Adrenal gland (tissue), 12 donors: ENCODE data around the gene TAGLN2. TPM values are rescaled to one million over a fixed set of nuclear protein-coding genes. Genes with fewer than 3 reads are reported as not detected.

ENCODE experiments used
- DNase-seq, 7 donors: peaks; one replicate each; pipeline ENCODE4 v3.0.0-alpha.2; 2019 to 2020
- H3K27ac ChIP-seq, 5 donors: fragments of 200-600 bp; sonication (generic) in 4 of 5; 1 replicate in 3 of 5; 2 replicates in 2 of 5; pipeline versions ENCODE4 v1.5.1 to v1.8.0; 2016 to 2020; ENCODE audit warnings: mild to moderate bottlenecking in 1 of 5
- H3K27me3 ChIP-seq: fragments of 200-600 bp; 2 replicates; pipeline ENCODE4 v1.8.0; 2021
- H3K36me3 ChIP-seq, 2 donors: fragments of 200-600 bp; replicated peaks in 1 of 2; 1 replicate in 1 of 2; 2 replicates in 1 of 2; pipeline versions ENCODE4 v1.5.1 to v1.8.0; 2018 to 2022
- H3K4me1 ChIP-seq, 2 donors: fragments of 200-600 bp; replicated peaks in 1 of 2; 1 replicate in 1 of 2; 2 replicates in 1 of 2; pipeline versions ENCODE4 v1.5.1 to v1.8.0; 2018 to 2021
- H3K4me3 ChIP-seq, 4 donors: fragments of 200-600 bp; sonication (generic) in 3 of 4; one replicate each; pipeline ENCODE4 v1.5.1; 2016 to 2018
- H3K9me3 ChIP-seq, 3 donors: fragments of 200-600 bp; sonication (generic) in 1 of 3; replicated peaks in 1 of 3; 1 replicate in 2 of 3; 2 replicates in 1 of 3; pipeline versions ENCODE4 v1.5.1 to v1.8.0; 2016 to 2021
- CTCF ChIP-seq, 6 experiments: fragments of 450-650 bp in 4 of 6; fragments of 200-600 bp in 2 of 6; sonication (generic) in 1 of 6; IDR thresholded peaks; 1 replicate in 5 of 6; 2 replicates in 1 of 6; pipeline versions ENCODE4 v1.5.1 to v1.8.0; 2016 to 2021; ENCODE audit warnings: antibody characterized with exemption in 6 of 6, mild to moderate bottlenecking in 2 of 6, moderate library complexity in 1 of 6
- POLR2A ChIP-seq, 2 donors: fragments of 450-650 bp; IDR thresholded peaks; one replicate each; pipeline ENCODE4 v1.6.1; 2017; ENCODE audit warnings: antibody characterized with exemption in 2 of 2, mild to moderate bottlenecking in 2 of 2, moderate library complexity in 1 of 2
- WGBS, 4 donors: extraction: QIAGEN DNeasy Blood & Tissue Kit in 2 of 4; methylation state at CpG; one replicate each; pipeline versions ENCODE4 v1.1.5 to v1.1.7; 2013 to 2017; 5-methylcytosine and 5-hydroxymethylcytosine counted together
- intact Hi-C, 2 donors: fragments of 100-400 bp; cut with DNase I; formaldehyde crosslinking; loops; one replicate each; pipeline versions ENCODE4 v1.14.1 to v1.15.0; 2022 to 2023
- polyA plus RNA-seq, 3 donors: library from polyadenylated mRNA; stranded (reverse); fragments of 200-250 nt in 2 of 3; fragments of 350-450 nt in 1 of 3; fragmentation: Illumina TruSeq in 1 of 3; extraction: RNeasy Lipid Tissue Mini Kit (QIAGEN cat#74804) in 1 of 3; gene quantifications; one replicate each; pipeline ENCODE4 v1.2.3, GENCODE V29; 2013 to 2014
- total RNA-seq, 9 donors: library from RNA; depleted of rRNA in 4 of 9; stranded (reverse); fragments of >200 nt in 4 of 9; fragments of 120-200 nt in 1 of 9; fragmentation: NEBNext Ultra II Directional in 1 of 9; extraction: Animal tissue kit (Norgen Biotek cat#: 25700) in 1 of 9; gene quantifications; one replicate each; pipeline versions ENCODE4 v1.1.0 to v1.2.4, GENCODE V29; 2013 to 2023
- donor health status: healthy with polysubstance abuse.
- donor health status: Bipolar disorder and iron deficiency.
- donor health status: DM: yes; HTN: yes; CAD: no.
- donor health status: DM: no; HTN: no; CAD: no.
- donor health status: DM: no; HTN: no; CAD: no.
- donor health status: DM: yes; HTN: yes; CAD: no.

The TAGLN2 gene
- total and polyA plus RNA-seq, 12 donors: 42.3 to 215 (median 143) TPM

- Histone ChIP-seq H3K4me3 (no peak overlapping the region), H3K36me3 (no peaks in the 10 kb centered on the region), H3K4me1 (peaks cover 3 to 18% of the 10 kb centered on the region in 2 donors), H3K9me3 (no peaks in the 10 kb centered on the region), H3K27me3 (no peaks in the 10 kb centered on the region), H3K27ac (no peak overlapping the region)
- TF ChIP-seq CTCF (IDR thresholded peaks at IDR 0.05) (no peak), POLR2A (IDR thresholded peaks at IDR 0.05) (no peak)
- 78 to 90% (median 81%) methylated on average over 3 of the region's 3 CpGs for WGBS, 4 donors
- intact Hi-C loops: no loop called here
- DNase-seq: no peak
These were observed 27.3 kb downstream of the TAGLN2 start for GRCh38 chr1:159897962-159898361.

GRCh38 chr1:159896546-159896930 lies 28.8 kb downstream of the TAGLN2 start:
- intact Hi-C loops: no loop called here
- Histone ChIP-seq H3K27ac (no peak overlapping the region), H3K27me3 (no peaks in the 10 kb centered on the region), H3K36me3 (no peaks in the 10 kb centered on the region), H3K4me1 (peaks cover 3 to 18% of the 10 kb centered on the region in 2 donors), H3K4me3 (no peak overlapping the region), H3K9me3 (no peaks in the 10 kb centered on the region)
- DNase-seq: no peak
- TF ChIP-seq POLR2A (IDR thresholded peaks at IDR 0.05) (no peak), CTCF (IDR thresholded peaks at IDR 0.05) (no peak)
- 65 to 78% (median 69%) methylated on average over 3 of the region's 3 CpGs for WGBS, 4 donors

- no peaks in the 10 kb centered on the region for H3K27me3 ChIP-seq
- peak in 1 of 7 donors; percentile 21 for DNase-seq
- 55 to 71% (median 66%) methylated on average over 6 of the region's 6 CpGs for WGBS, 4 donors
- H3K27ac ChIP-seq: no peak overlapping the region
- no peaks in the 10 kb centered on the region for H3K36me3 ChIP-seq
- intact Hi-C loops: no loop called here
- H3K9me3 ChIP-seq: no peaks in the 10 kb centered on the region
- H3K4me3 ChIP-seq: no peak overlapping the region
- H3K4me1 ChIP-seq: peaks cover 3 to 23% of the 10 kb centered on the region in 2 donors
- TF ChIP-seq CTCF (IDR thresholded peaks at IDR 0.05) (no peak), POLR2A (IDR thresholded peaks at IDR 0.05) (no peak)
These were observed 29.3 kb downstream of the TAGLN2 start for GRCh38 chr1:159895836-159896545.

GRCh38 chr1:159895286-159895685 lies 30.0 kb downstream of the TAGLN2 start:
- WGBS, 4 donors: 65 to 78% (median 72%) methylated on average over 3 of the region's 3 CpGs
- H3K9me3 ChIP-seq: no peaks in the 10 kb centered on the region
- no peak overlapping the region for H3K4me3 ChIP-seq
- DNase-seq: no peak
- H3K4me1 ChIP-seq: peaks cover 4 to 21% of the 10 kb centered on the region in 2 donors
- no peak for TF ChIP-seq CTCF (IDR thresholded peaks at IDR 0.05)
- no peak for TF ChIP-seq POLR2A (IDR thresholded peaks at IDR 0.05)
- H3K27ac ChIP-seq: no peak overlapping the region
- no peaks in the 10 kb centered on the region for H3K36me3 ChIP-seq
- intact Hi-C loops: no loop called here
- H3K27me3 ChIP-seq: no peaks in the 10 kb centered on the region
